ENCODE results near the gene KRTAP5-5. TPM values are rescaled to one million over a fixed set of nuclear protein-coding genes. Genes with fewer than 3 reads are reported as not detected.
"Not testable (repeated sequence)": the region's sequence is repeated elsewhere in the genome, so short reads cannot be mapped to it uniquely, and the experiment has no call there.

The KRTAP5-5 gene
- total and polyA plus RNA-seq, 2 of the 13 experiments (the other 11 are each of a cell fraction or from before 2014, with no cell fraction given), result not detected

- in situ Hi-C loops (cut with HindIII; ENCODE audit: extremely low pct_ligation_motif_present, low pct_unique_long_range_greater_than_20kb), result no loop called here
- ChIA-PET CTCF (ENCODE audit: low intra/inter-chr PET ratio, low total read pairs) (no interaction called here), POLR2A (interaction anchor here (0.7 kb wide), 1 partner anchor 46 kb away, joined by 3 read pairs; no protein-coding TSS in a partner anchor)
- H3K79me2 ChIP-seq (ENCODE audit: insufficient read depth, low read length), result no peaks in the 10 kb centered on the region
- H3K4me3 ChIP-seq (replicated peaks in 1 of 3; ENCODE audit: insufficient read depth in 1 of 3, low read depth in 2 of 3, low read length in 3 of 3), result no peak overlapping the region
- H3K4me1 ChIP-seq (ENCODE audit: insufficient read depth, low read length), result peaks cover 15% of the 10 kb centered on the region
- no peak overlapping the region for H3K9ac ChIP-seq (ENCODE audit: insufficient read depth, low read depth, low read length)
- no peak overlapping the region for H3K4me2 ChIP-seq (ENCODE audit: low read depth, low read length)
- peaks cover 8 to 54% of the 10 kb centered on the region in 2 experiments for H3K27me3 ChIP-seq (ENCODE audit: control insufficient read depth in 1 of 2, insufficient read depth in 2 of 2, low read length in 2 of 2)
- TF ChIP-seq RXRA (CRISPR knock-in tag; IDR thresholded peaks at IDR 0.05) (no peak), GABPA (IDR thresholded peaks at IDR 0.05; ENCODE audit: low read depth, low read length) (no peak), GABPA (CRISPR knock-in tag; IDR thresholded peaks at IDR 0.05; ENCODE audit: low read depth) (no peak), ZNF343 (CRISPR knock-in tag; IDR thresholded peaks at IDR 0.05) (no peak), HMG20B (CRISPR knock-in tag; conservative IDR thresholded peaks at IDR 0.05) (no peak), FOXP1 (IDR thresholded peaks at IDR 0.05) (no peak), FOXP1 (CRISPR knock-in tag; IDR thresholded peaks at IDR 0.05) (no peak), SCMH1 (CRISPR knock-in tag; IDR thresholded peaks at IDR 0.05; ENCODE audit: borderline replicate concordance) (no peak), ZBTB26 (CRISPR knock-in tag; IDR thresholded peaks at IDR 0.05; ENCODE audit: borderline replicate concordance) (no peak)
- H3K9me3 ChIP-seq (ENCODE audit: low read length), result no peaks in the 10 kb centered on the region
- no peak for ATAC-seq
- WGBS (ENCODE audit: low lambda C conversion rate), result 73% methylated on average over 5 of the region's 12 CpGs
- H2AFZ ChIP-seq (ENCODE audit: low read length), result no peak overlapping the region
- FAIRE-seq, result no peak
- no peaks in the 10 kb centered on the region for H3K36me3 ChIP-seq (replicated peaks in 1 of 2; ENCODE audit: control insufficient read depth in 1 of 2, insufficient read depth in 2 of 2, low read length in 2 of 2)
- H4K20me1 ChIP-seq (ENCODE audit: insufficient read depth, low read length), result no peaks in the 10 kb centered on the region
- H3K27ac ChIP-seq (ENCODE audit: extremely low read length, insufficient read depth, low read length), result no peak overlapping the region
- DNase-seq (ENCODE audit: low spot score), result no peak
- intact Hi-C loops (cut with micrococcal nuclease; ENCODE audit: unreplicated experiment), result no loop called here
- no TSS peak for BruUV-seq (replicated peaks)
These were observed 15.8 kb downstream of the KRTAP5-5 start for GRCh38 chr11:1645357-1645821.

DNA sequence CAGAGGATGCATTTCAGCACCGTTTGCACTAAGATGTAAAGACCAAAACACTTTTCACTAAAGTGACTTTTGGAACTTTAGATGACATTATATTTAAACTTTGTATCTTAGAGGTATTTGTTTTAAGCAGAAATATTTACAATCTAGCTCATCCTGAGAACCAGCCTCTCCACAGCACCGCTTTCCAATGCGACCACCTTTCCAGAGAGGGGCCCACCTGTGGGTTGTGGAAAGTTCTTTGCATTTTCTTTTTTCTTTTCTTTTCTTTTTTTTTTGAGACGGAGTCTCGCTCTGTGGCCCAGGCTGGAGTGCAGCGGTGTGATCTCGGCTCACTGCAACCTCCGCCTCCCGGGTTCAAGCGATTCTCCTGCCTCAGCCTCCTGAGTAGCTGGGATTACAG is 17.0 kb downstream of the KRTAP5-5 start:
- H3K36me3 ChIP-seq (replicated peaks in 1 of 2; ENCODE audit: control insufficient read depth in 1 of 2, insufficient read depth in 2 of 2, low read length in 2 of 2); intact Hi-C loops (cut with micrococcal nuclease; ENCODE audit: unreplicated experiment); H3K4me2 ChIP-seq (ENCODE audit: low read depth, low read length); BruUV-seq (replicated peaks); H3K27ac ChIP-seq (ENCODE audit: extremely low read length, insufficient read depth, low read length); H4K20me1 ChIP-seq (ENCODE audit: insufficient read depth, low read length); ATAC-seq; POLR2A ChIA-PET; CTCF ChIA-PET (ENCODE audit: low intra/inter-chr PET ratio, low total read pairs); H3K9me3 ChIP-seq (ENCODE audit: low read length); H3K79me2 ChIP-seq (ENCODE audit: insufficient read depth, low read length); H3K4me3 ChIP-seq (replicated peaks in 1 of 3; ENCODE audit: insufficient read depth in 1 of 3, low read depth in 2 of 3, low read length in 3 of 3); H3K9ac ChIP-seq (ENCODE audit: insufficient read depth, low read depth, low read length); DNase-seq (ENCODE audit: low spot score); in situ Hi-C loops (cut with HindIII; ENCODE audit: extremely low pct_ligation_motif_present, low pct_unique_long_range_greater_than_20kb); FAIRE-seq; H2AFZ ChIP-seq (ENCODE audit: low read length): not testable (repeated sequence)
- H3K27me3 ChIP-seq (ENCODE audit: control insufficient read depth in 1 of 2, insufficient read depth in 2 of 2, low read length in 2 of 2), result peaks cover 5 to 42% of the 10 kb centered on the region in 2 experiments
- 49% methylated on average over 10 of the region's 10 CpGs for WGBS (ENCODE audit: low lambda C conversion rate)
- peaks cover 27% of the 10 kb centered on the region for H3K4me1 ChIP-seq (ENCODE audit: insufficient read depth, low read length)
